ENCODE data around the gene HIVEP3. TPM values are rescaled to one million over a fixed set of nuclear protein-coding genes. Genes with fewer than 3 reads are reported as not detected.

Gene HIVEP3
- total RNA-seq, 1 experiment from 2014 or later = 11.0 TPM

DNA sequence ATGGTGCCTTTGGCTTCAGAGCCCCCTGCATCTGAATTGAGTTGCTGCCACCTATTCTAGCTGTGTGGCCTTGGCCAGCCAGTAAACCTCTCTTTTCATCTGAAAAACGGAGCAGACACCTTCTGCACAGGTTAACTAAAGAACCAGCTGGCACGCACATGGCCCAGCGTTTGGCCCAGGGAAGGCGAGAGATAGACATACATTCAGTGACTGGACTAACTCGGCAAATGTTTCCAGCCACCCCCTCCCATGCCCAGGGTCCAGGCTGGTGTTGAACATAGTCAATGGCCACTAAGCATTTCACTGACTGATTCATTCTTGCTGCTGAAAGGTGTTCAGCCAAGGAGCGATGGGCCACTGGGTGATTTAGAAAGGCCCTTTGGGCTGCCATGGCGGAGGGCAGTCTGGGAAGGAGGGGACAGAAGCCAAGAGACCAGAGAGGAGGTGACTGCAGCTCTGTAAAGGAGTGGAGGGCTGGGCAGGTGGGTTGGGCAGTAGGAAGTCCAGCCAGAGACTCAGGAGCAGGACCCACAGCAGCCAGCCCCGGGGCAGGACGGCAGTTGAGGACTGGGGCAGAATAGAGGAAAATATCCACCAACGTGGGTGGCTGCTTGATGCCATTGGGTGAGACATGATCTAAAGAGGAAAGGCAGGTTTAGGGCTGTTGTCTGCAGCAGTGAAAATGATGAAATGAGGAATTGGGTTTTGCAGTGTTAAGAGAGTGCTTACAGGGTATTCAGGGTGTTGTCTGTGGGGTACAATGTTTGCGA, 184.3 kb downstream of the HIVEP3 start:
- ChIA-PET CTCF (no interaction called here), POLR2A (ENCODE audit: unreplicated experiment) (interaction anchor here (0.7 kb wide), 1 partner anchor 143 kb away, joined by 5 read pairs; no protein-coding TSS in a partner anchor)
- no TSS peak for BruUV-seq (replicated peaks)

DNA sequence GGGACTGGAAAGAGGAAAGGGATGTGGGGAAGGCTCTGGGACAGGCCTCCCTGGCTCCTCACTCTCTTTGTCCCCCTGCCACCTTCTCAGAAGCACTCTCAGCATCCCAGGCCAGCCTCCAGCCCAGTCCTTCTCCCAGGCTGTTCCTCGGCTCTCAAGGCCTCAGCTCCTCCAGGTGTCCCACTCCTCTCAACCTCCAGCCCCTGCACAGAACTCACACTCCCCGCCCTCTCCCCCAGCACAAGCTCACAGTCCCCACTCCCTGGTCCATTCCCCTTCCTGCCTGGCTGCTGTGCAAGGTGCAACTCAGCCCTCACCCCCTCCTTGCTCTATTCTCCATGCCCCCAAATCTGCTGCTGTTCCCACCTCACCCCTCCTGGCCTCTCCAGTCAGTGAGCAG, 185.0 kb downstream of the HIVEP3 start:
- Histone ChIP-seq H3K4me1 (replicated peaks; ENCODE audit: insufficient read depth) (no peaks in the 10 kb centered on the region), H3K4me3 (no peak overlapping the region), H3K9me3 (ENCODE audit: insufficient read depth, low read depth) (no peaks in the 10 kb centered on the region; the same call in 1 of the 2 replicates), H3K79me2 (ENCODE audit: low read depth) (no peaks in the 10 kb centered on the region), H3K27ac (no peak overlapping the region), H4K20me1 (ENCODE audit: insufficient read depth) (no peaks in the 10 kb centered on the region), H3K27me3 (ENCODE audit: insufficient read depth, low read depth) (no peaks in the 10 kb centered on the region), H2AFZ (no peak overlapping the region), H3F3A (ENCODE audit: insufficient read depth, low read depth) (no peaks in the 10 kb centered on the region), H3K9me2 (ENCODE audit: insufficient read depth) (no peaks in the 10 kb centered on the region), H3K36me3 (ENCODE audit: low read depth) (no peaks in the 10 kb centered on the region), H3K4me2 (no peak overlapping the region)
- no peak for TF ChIP-seq EZH2 (IDR thresholded peaks at IDR 0.05; ENCODE audit: low read depth)
- TF ChIP-seq, protein P1, sequence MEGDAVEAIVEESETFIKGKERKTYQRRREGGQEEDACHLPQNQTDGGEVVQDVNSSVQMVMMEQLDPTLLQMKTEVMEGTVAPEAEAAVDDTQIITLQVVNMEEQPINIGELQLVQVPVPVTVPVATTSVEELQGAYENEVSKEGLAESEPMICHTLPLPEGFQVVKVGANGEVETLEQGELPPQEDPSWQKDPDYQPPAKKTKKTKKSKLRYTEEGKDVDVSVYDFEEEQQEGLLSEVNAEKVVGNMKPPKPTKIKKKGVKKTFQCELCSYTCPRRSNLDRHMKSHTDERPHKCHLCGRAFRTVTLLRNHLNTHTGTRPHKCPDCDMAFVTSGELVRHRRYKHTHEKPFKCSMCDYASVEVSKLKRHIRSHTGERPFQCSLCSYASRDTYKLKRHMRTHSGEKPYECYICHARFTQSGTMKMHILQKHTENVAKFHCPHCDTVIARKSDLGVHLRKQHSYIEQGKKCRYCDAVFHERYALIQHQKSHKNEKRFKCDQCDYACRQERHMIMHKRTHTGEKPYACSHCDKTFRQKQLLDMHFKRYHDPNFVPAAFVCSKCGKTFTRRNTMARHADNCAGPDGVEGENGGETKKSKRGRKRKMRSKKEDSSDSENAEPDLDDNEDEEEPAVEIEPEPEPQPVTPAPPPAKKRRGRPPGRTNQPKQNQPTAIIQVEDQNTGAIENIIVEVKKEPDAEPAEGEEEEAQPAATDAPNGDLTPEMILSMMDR (conservative IDR thresholded peaks at IDR 0.05) = no peak
- CTCF ChIA-PET = no interaction called here
- POLR2A ChIA-PET (ENCODE audit: unreplicated experiment) = no interaction called here
- no TSS peak for BruUV-seq (replicated peaks)
- intact Hi-C loops (cut with micrococcal nuclease; ENCODE audit: unreplicated experiment) = no loop called here
- no peak for DNase-seq

More for the DNA sequence above, 184.3 kb downstream of the HIVEP3 start:
- Histone ChIP-seq H3F3A (ENCODE audit: insufficient read depth, low read depth) (no peaks in the 10 kb centered on the region), H3K27me3 (ENCODE audit: insufficient read depth, low read depth) (no peaks in the 10 kb centered on the region), H4K20me1 (ENCODE audit: insufficient read depth) (no peaks in the 10 kb centered on the region), H3K9me3 (ENCODE audit: insufficient read depth, low read depth) (no peaks in the 10 kb centered on the region; the same call in 1 of the 2 replicates), H3K4me1 (replicated peaks; ENCODE audit: insufficient read depth) (no peaks in the 10 kb centered on the region), H3K79me2 (ENCODE audit: low read depth) (no peaks in the 10 kb centered on the region), H2AFZ (no peak overlapping the region), H3K4me2 (no peak overlapping the region), H3K27ac (no peak overlapping the region), H3K9me2 (ENCODE audit: insufficient read depth) (no peaks in the 10 kb centered on the region), H3K36me3 (ENCODE audit: low read depth) (no peaks in the 10 kb centered on the region), H3K4me3 (no peak overlapping the region)
- TF ChIP-seq, protein P1 (conservative IDR thresholded peaks at IDR 0.05) = no peak
- no peak for DNase-seq
- intact Hi-C loops (cut with micrococcal nuclease; ENCODE audit: unreplicated experiment) = no loop called here

DNA sequence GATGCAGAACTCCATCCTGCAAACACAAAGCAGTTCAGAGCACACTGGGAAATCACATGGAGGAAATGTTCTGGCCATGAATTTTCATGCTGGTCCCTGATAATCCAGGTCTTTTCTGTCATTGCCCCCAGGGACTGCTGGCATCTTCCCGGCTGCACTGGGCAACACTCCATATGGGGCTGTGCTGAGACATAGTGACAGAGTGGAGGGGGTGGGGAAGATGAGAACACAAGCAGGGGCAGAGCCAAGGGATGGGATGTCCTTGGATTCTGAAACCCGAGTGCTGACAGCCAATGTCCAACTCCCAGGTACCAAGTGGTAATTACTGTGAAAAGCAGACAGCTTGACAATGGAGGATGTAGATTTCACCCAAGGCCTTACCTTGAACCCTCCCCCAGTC, 185.7 kb downstream of the HIVEP3 start:
- ChIA-PET CTCF (no interaction called here), POLR2A (ENCODE audit: unreplicated experiment) (interaction anchor here (0.6 kb wide), 2 partner anchors 44 to 80 kb away, joined by 3 to 4 read pairs; no protein-coding TSS in a partner anchor)
- Histone ChIP-seq H3K27me3 (ENCODE audit: insufficient read depth, low read depth) (no peaks in the 10 kb centered on the region), H3F3A (ENCODE audit: insufficient read depth, low read depth) (no peaks in the 10 kb centered on the region), H2AFZ (no peak overlapping the region), H3K4me1 (replicated peaks; ENCODE audit: insufficient read depth) (no peaks in the 10 kb centered on the region), H3K79me2 (ENCODE audit: low read depth) (no peaks in the 10 kb centered on the region), H3K9me2 (ENCODE audit: insufficient read depth) (no peaks in the 10 kb centered on the region), H3K36me3 (ENCODE audit: low read depth) (no peaks in the 10 kb centered on the region), H3K4me2 (no peak overlapping the region), H3K27ac (no peak overlapping the region), H3K4me3 (no peak overlapping the region), H4K20me1 (ENCODE audit: insufficient read depth) (no peaks in the 10 kb centered on the region), H3K9me3 (ENCODE audit: insufficient read depth, low read depth) (no peaks in the 10 kb centered on the region; the same call in 1 of the 2 replicates)
- no TSS peak for BruUV-seq (replicated peaks)
- no peak for DNase-seq
- intact Hi-C loops (cut with micrococcal nuclease; ENCODE audit: unreplicated experiment) = no loop called here
- TF ChIP-seq, protein P1 (conservative IDR thresholded peaks at IDR 0.05) = no peak
- TF ChIP-seq EZH2 (IDR thresholded peaks at IDR 0.05; ENCODE audit: low read depth) = no peak
